Loucy (cell line): ENCODE results near the gene ARHGEF10L.

ENCODE experiments used
- EZH2phosphoT487 ChIP-seq: fragments of 200-600 bp; IDR thresholded peaks from 2 replicates; pipeline ENCODE4 v1.6.1; 2018; ENCODE audit warnings: antibody characterized with exemption, mild to moderate bottlenecking, moderate library complexity, borderline replicate concordance
- TF ChIP-seq, protein P1 (sequence below): fragments of 200-600 bp; sonication (generic); conservative IDR thresholded peaks from 2 replicates; pipeline ENCODE4 v1.5.1; 2014; ENCODE audit warnings: mild to moderate bottlenecking, antibody characterized with exemption, low read length

DNA sequence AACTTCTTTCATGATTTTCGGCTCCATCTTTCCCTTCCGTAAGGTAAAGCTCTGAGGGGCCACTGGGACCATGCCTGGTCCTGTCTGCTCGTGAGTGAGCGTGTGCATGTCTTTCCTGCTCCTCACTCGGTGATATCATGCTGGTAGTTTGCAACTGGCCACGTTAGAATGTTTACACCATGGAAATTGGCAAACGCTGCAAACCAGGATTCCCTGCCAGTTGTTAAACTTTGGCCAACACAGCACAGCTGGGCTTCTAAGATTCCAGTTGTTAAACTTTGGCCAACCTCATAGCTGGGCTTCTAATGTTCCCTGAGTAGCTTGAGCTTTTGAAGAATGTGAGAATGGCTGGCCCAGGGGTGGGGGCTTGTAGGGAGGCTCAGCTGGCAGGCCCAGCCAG lies 147.6 kb downstream of the ARHGEF10L start:
- TF ChIP-seq, protein P1, sequence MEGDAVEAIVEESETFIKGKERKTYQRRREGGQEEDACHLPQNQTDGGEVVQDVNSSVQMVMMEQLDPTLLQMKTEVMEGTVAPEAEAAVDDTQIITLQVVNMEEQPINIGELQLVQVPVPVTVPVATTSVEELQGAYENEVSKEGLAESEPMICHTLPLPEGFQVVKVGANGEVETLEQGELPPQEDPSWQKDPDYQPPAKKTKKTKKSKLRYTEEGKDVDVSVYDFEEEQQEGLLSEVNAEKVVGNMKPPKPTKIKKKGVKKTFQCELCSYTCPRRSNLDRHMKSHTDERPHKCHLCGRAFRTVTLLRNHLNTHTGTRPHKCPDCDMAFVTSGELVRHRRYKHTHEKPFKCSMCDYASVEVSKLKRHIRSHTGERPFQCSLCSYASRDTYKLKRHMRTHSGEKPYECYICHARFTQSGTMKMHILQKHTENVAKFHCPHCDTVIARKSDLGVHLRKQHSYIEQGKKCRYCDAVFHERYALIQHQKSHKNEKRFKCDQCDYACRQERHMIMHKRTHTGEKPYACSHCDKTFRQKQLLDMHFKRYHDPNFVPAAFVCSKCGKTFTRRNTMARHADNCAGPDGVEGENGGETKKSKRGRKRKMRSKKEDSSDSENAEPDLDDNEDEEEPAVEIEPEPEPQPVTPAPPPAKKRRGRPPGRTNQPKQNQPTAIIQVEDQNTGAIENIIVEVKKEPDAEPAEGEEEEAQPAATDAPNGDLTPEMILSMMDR, result no peak
- no peak for TF ChIP-seq EZH2phosphoT487
